WTC11 (cell line): Measurements from ENCODE around the gene PCNA. TPM values are rescaled to one million over a fixed set of nuclear protein-coding genes. Genes with fewer than 3 reads are reported as not detected.

Experiments used
- ATAC-seq: fragments of 200-7000 bp; cut with Tn5 transposase; 2 replicates; pipeline ENCODE4 v1.10.0; 2021; ENCODE audit warnings: mild to moderate bottlenecking, moderate library complexity
- CTCF ChIA-PET: fragments of 300-600 bp; sonication (Branson Sonifier 250); formaldehyde crosslinking; loops from one replicate; lab custom pipeline; 2021; ENCODE audit warnings: antibody characterized with exemption; lab: Charles Lee
- POLR2A ChIA-PET: fragments of 350-600 bp; sonication (Branson Sonifier 250); formaldehyde crosslinking; loops from one replicate; lab custom pipeline; 2021; ENCODE audit warnings: antibody characterized with exemption; lab: Charles Lee
- DNase-seq: peaks from one replicate; pipeline ENCODE4 v3.0.0; 2021; ENCODE audit warnings: low spot score
- H3K27ac Mint-ChIP-seq: 2 replicates; pipeline ENCODE4 v1.8.0; 2021; ENCODE audit warnings: mixed read lengths
- H3K27me3 Mint-ChIP-seq: 2 replicates; pipeline ENCODE4 v1.8.0; 2021; ENCODE audit warnings: low read depth, mild to moderate bottlenecking, moderate library complexity, mixed read lengths
- H3K36me3 Mint-ChIP-seq: 2 replicates; pipeline ENCODE4 v1.8.0; 2021; ENCODE audit warnings: mixed read lengths
- H3K4me1 Mint-ChIP-seq: 2 replicates; pipeline ENCODE4 v1.8.0; 2022; ENCODE audit warnings: mixed read lengths
- H3K4me3 Mint-ChIP-seq: 2 replicates; pipeline ENCODE4 v1.8.0; 2021; ENCODE audit warnings: mild to moderate bottlenecking, moderate library complexity, mixed read lengths
- H3K9me3 Mint-ChIP-seq: 2 replicates; pipeline ENCODE4 v1.8.0; 2021; ENCODE audit warnings: mixed read lengths
- ATF3 ChIP-seq: sonication (generic); formaldehyde crosslinking; conservative IDR thresholded peaks from 2 replicates; pipeline ENCODE4 v1.8.1; 2022; ENCODE audit warnings: mild to moderate bottlenecking, missing genetic modification reagents
- ATF6 ChIP-seq: sonication (generic); formaldehyde crosslinking; IDR thresholded peaks from 2 replicates; pipeline ENCODE4 v1.8.1; 2023; ENCODE audit warnings: mild to moderate bottlenecking, missing genetic modification reagents
- CBFB ChIP-seq: sonication (generic); formaldehyde crosslinking; IDR thresholded peaks from 2 replicates; pipeline ENCODE4 v1.8.1; 2022; ENCODE audit warnings: mild to moderate bottlenecking, low read depth, missing genetic modification reagents
- CDX4 ChIP-seq: fragments of 250-450 bp; sonication (Bioruptor Pico); IDR thresholded peaks from 2 replicates; pipeline ENCODE4 v1.9.0; 2021; ENCODE audit warnings: moderate library complexity, mild to moderate bottlenecking, inconsistent platforms, borderline replicate concordance
- E2F5 ChIP-seq: sonication (generic); formaldehyde crosslinking; IDR thresholded peaks from 2 replicates; pipeline ENCODE4 v1.8.1; 2022; ENCODE audit warnings: mild to moderate bottlenecking, moderate library complexity, missing genetic modification reagents
- ESRRA ChIP-seq: sonication (generic); formaldehyde crosslinking; IDR thresholded peaks from 2 replicates; pipeline ENCODE4 v1.8.1; 2022; ENCODE audit warnings: mild to moderate bottlenecking, missing genetic modification reagents, borderline replicate concordance
- ETV6 ChIP-seq: sonication (generic); formaldehyde crosslinking; IDR thresholded peaks from 2 replicates; pipeline ENCODE4 v1.8.1; 2022; ENCODE audit warnings: mild to moderate bottlenecking, missing genetic modification reagents
- FOXP4 ChIP-seq: sonication (generic); formaldehyde crosslinking; IDR thresholded peaks from 2 replicates; pipeline ENCODE4 v1.8.0; 2022; ENCODE audit warnings: mild to moderate bottlenecking, missing genetic modification reagents
- IRF1 ChIP-seq: sonication (generic); formaldehyde crosslinking; IDR thresholded peaks from 2 replicates; pipeline ENCODE4 v1.8.0; 2023; ENCODE audit warnings: missing genetic modification reagents
- IRF2 ChIP-seq: sonication (generic); formaldehyde crosslinking; IDR thresholded peaks from 2 replicates; pipeline ENCODE4 v1.8.0; 2022; ENCODE audit warnings: low read depth, missing genetic modification reagents, borderline replicate concordance
- MAX ChIP-seq: sonication (generic); formaldehyde crosslinking; IDR thresholded peaks from 2 replicates; pipeline ENCODE4 v1.8.0; 2022; ENCODE audit warnings: mild to moderate bottlenecking, missing genetic modification reagents
- MLX ChIP-seq: sonication (generic); formaldehyde crosslinking; IDR thresholded peaks from 2 replicates; pipeline ENCODE4 v1.8.1; 2023; ENCODE audit warnings: mild to moderate bottlenecking, missing genetic modification reagents, moderate library complexity
- NR2C2 ChIP-seq: sonication (generic); formaldehyde crosslinking; IDR thresholded peaks from 2 replicates; pipeline ENCODE4 v1.8.0; 2022; ENCODE audit warnings: mild to moderate bottlenecking, missing genetic modification reagents
- OVOL2 ChIP-seq: fragments of 250-450 bp; sonication (Bioruptor Pico); IDR thresholded peaks from 2 replicates; pipeline ENCODE4 v1.9.0; 2021; ENCODE audit warnings: mild to moderate bottlenecking, borderline replicate concordance
- PREB ChIP-seq: sonication (generic); formaldehyde crosslinking; IDR thresholded peaks from 2 replicates; pipeline ENCODE4 v1.8.1; 2022; ENCODE audit warnings: mild to moderate bottlenecking, missing genetic modification reagents, moderate library complexity, borderline replicate concordance
- TEAD4 ChIP-seq: sonication (generic); formaldehyde crosslinking; IDR thresholded peaks from 2 replicates; pipeline ENCODE4 v1.8.0; 2022; ENCODE audit warnings: mild to moderate bottlenecking, missing genetic modification reagents
- ZNF416 ChIP-seq: fragments of 250-450 bp; sonication (Bioruptor Pico); IDR thresholded peaks from 2 replicates; pipeline ENCODE4 v1.9.0; 2021; ENCODE audit warnings: mild to moderate bottlenecking, inconsistent platforms
- ZNF423 ChIP-seq: fragments of 250-450 bp; sonication (Bioruptor Pico); IDR thresholded peaks from 2 replicates; pipeline ENCODE4 v2.1.2; 2022; ENCODE audit warnings: mild to moderate bottlenecking, moderate library complexity
- ZNF425 ChIP-seq: fragments of 250-450 bp; sonication (Bioruptor Pico); conservative IDR thresholded peaks from 2 replicates; pipeline ENCODE4 v1.9.0; 2021; ENCODE audit warnings: mild to moderate bottlenecking
- ZSCAN18 ChIP-seq: fragments of 250-450 bp; sonication (Bioruptor Pico); IDR thresholded peaks from 2 replicates; pipeline ENCODE4 v2.1.2; 2022; ENCODE audit warnings: mild to moderate bottlenecking, moderate library complexity
- total RNA-seq: library from RNA; stranded (reverse); gene quantifications from 3 replicates; pipeline ENCODE4 v1.2.3, GENCODE V29; 2021

Gene PCNA
- total RNA-seq, 1 experiment from 2014 or later = 262 TPM

- Mint-ChIP-seq H3K27ac (no peak overlapping the region), H3K9me3 (no peaks in the 10 kb centered on the region), H3K4me1 (0 out of 2 replicates have a peak, but pooled peaks cover 6% of the 10 kb centered on the region), H3K27me3 (no peaks in the 10 kb centered on the region), H3K4me3 (no peak overlapping the region), H3K36me3 (no peaks in the 10 kb centered on the region)
- TF ChIP-seq ZNF423 (CRISPR knock-in tag) = no peak
- TF ChIP-seq FOXP4 (CRISPR knock-in tag) = no peak
- no peak for TF ChIP-seq E2F5 (CRISPR knock-in tag)
- no peak for TF ChIP-seq ZSCAN18 (CRISPR knock-in tag)
- no peak for TF ChIP-seq CBFB (CRISPR knock-in tag)
- TF ChIP-seq MAX = no peak
- CTCF ChIA-PET = interaction anchor here (1.0 kb wide), 1 partner anchor 340 kb away, joined by 4 read pairs; no protein-coding TSS in a partner anchor
- POLR2A ChIA-PET = no interaction called here
- ATAC-seq (no peak), DNase-seq (no peak)
These were observed 39.3 kb downstream of the PCNA start for GRCh38 chr20:5080384-5080877.

- no peaks in the 10 kb centered on the region for H3K36me3 Mint-ChIP-seq
- no peaks in the 10 kb centered on the region for H3K27me3 Mint-ChIP-seq
- POLR2A ChIA-PET = no interaction called here
- H3K27ac Mint-ChIP-seq = no peak overlapping the region
- no peaks in the 10 kb centered on the region for H3K9me3 Mint-ChIP-seq
- ATAC-seq (no peak), DNase-seq (no peak)
- CTCF ChIA-PET = no interaction called here
- peaks cover 16% of the 10 kb centered on the region for H3K4me1 Mint-ChIP-seq
- no peak overlapping the region for H3K4me3 Mint-ChIP-seq
- TF ChIP-seq ZNF425 (CRISPR knock-in tag) = no peak
- TF ChIP-seq TEAD4 (CRISPR knock-in tag) = no peak
- TF ChIP-seq IRF2 (CRISPR knock-in tag) = no peak
- TF ChIP-seq MLX (CRISPR knock-in tag) = no peak
- TF ChIP-seq ATF6 (CRISPR knock-in tag) = no peak
- TF ChIP-seq OVOL2 (CRISPR knock-in tag) = no peak
- TF ChIP-seq IRF1 (CRISPR knock-in tag) = no peak
- TF ChIP-seq ETV6 (CRISPR knock-in tag) = no peak
- no peak for TF ChIP-seq ZNF416 (CRISPR knock-in tag)
- no peak for TF ChIP-seq ESRRA (CRISPR knock-in tag)
- TF ChIP-seq E2F5 (CRISPR knock-in tag) = no peak
- no peak for TF ChIP-seq ATF3
- TF ChIP-seq CDX4 (CRISPR knock-in tag) = no peak
- no peak for TF ChIP-seq PREB
- TF ChIP-seq NR2C2 (CRISPR knock-in tag) = no peak
These were observed 41.3 kb downstream of the PCNA start for GRCh38 chr20:5078399-5078958.
